ENCODE data around the gene SPINK7.

The SPINK7 gene

DNA sequence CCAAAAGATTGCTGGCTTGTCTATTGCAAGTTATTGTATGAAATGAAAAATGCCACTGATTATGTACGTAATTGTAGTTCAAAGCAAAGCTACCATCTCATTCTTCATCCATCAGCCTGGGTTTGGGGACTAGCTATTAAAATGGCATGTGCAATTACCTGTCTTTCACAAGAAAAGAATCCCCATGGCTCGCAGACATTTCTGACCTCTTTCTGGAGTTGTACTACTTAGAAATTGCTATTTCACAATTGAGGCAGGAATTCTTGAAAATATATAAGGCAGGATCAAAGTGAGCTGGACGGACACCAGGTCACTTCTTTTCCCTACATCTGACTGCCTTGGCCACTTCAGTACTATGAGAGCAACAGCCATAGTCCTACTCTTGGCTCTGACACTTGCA is 23.0 kb downstream of the SPINK7 start, which contains the start of gene SPINK9:
Gene SPINK9 (plus strand): TSS at position 301 of the 400 bp plus-strand sequence. CDS start 55 bp downstream, at position 356.
- H2AFZ ChIP-seq (ENCODE audit: low read length) = no peak within 1 kb of the TSS
- H3K4me2 ChIP-seq (ENCODE audit: low read depth, low read length) = no peak within 1 kb of the TSS
- no peaks in the 10 kb centered on the region for H3K79me2 ChIP-seq (ENCODE audit: low read length)

DNA sequence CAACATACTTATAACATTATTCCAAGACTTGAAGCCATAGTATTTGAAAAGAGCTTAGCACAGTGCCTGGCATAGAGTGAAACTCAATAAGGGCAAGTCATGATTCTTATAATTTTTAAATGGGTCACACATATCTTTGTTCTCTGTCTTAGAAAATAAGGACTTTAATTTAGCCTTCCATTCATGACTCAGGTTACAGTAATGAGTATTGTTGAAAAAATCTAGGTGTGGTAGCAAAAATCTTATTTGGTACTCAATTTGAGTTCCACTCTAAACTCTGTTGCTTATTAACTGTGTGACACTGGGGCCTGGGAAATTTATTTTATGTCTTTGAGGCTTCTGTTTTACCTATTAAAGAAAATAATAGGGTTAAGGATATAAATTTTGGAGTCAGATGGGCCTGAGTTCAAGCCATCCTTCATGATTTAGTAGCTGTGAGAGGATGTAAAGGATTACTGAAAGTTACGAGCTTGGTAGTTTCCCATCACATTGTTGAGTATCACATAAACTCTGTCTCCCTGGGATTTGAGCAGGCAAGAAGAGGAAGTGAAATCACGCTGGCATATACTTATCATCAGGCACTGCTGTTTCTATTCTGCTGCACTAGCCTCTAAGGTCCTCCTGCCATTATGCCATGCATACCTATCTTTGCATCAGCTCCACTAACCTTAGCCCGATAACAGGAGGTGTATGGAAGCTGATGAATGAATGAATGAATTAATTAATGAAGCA is 24.6 kb downstream of the SPINK7 start:
- DNase-seq = no peak
- no peaks in the 10 kb centered on the region for H3K36me3 ChIP-seq (replicated peaks; ENCODE audit: insufficient read depth, low read length)
- H3K9me2 ChIP-seq (replicated peaks; ENCODE audit: insufficient read depth, low read length) = no peaks in the 10 kb centered on the region
- no peak overlapping the region for H3K4me2 ChIP-seq (ENCODE audit: low read depth, low read length)
- H3K4me3 ChIP-seq (ENCODE audit: low read length) = no peak overlapping the region
- no peaks in the 10 kb centered on the region for H3K9me3 ChIP-seq (replicated peaks; ENCODE audit: insufficient read depth, low read length)
- no peaks in the 10 kb centered on the region for H4K20me1 ChIP-seq (ENCODE audit: insufficient read depth, low read length)
- H3F3A ChIP-seq (ENCODE audit: insufficient read depth, low read length) = no peaks in the 10 kb centered on the region
- H3K79me2 ChIP-seq (ENCODE audit: low read length) = no peaks in the 10 kb centered on the region
- H3K9ac ChIP-seq (ENCODE audit: low read length) = no peak overlapping the region
- peaks cover 7% of the 10 kb centered on the region; the same call in 1 of the 2 replicates for H3K4me1 ChIP-seq (ENCODE audit: low read length)
- no peaks in the 10 kb centered on the region for H3K27me3 ChIP-seq (replicated peaks; ENCODE audit: insufficient read depth, low read length)
- no peak for TF ChIP-seq EZH2 (optimal IDR thresholded peaks at IDR 0.05; ENCODE audit: low read depth, low read length)
- no peak for TF ChIP-seq EZH2phosphoT487 (IDR thresholded peaks at IDR 0.05; ENCODE audit: low read length)
- TF ChIP-seq, protein P1, sequence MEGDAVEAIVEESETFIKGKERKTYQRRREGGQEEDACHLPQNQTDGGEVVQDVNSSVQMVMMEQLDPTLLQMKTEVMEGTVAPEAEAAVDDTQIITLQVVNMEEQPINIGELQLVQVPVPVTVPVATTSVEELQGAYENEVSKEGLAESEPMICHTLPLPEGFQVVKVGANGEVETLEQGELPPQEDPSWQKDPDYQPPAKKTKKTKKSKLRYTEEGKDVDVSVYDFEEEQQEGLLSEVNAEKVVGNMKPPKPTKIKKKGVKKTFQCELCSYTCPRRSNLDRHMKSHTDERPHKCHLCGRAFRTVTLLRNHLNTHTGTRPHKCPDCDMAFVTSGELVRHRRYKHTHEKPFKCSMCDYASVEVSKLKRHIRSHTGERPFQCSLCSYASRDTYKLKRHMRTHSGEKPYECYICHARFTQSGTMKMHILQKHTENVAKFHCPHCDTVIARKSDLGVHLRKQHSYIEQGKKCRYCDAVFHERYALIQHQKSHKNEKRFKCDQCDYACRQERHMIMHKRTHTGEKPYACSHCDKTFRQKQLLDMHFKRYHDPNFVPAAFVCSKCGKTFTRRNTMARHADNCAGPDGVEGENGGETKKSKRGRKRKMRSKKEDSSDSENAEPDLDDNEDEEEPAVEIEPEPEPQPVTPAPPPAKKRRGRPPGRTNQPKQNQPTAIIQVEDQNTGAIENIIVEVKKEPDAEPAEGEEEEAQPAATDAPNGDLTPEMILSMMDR (IDR thresholded peaks at IDR 0.05; ENCODE audit: low read length) = no peak
- H2AFZ ChIP-seq (ENCODE audit: low read length) = no peak overlapping the region
- H3K27ac ChIP-seq (ENCODE audit: low read length) = no peak overlapping the region

More for the DNA sequence above, 23.0 kb downstream of the SPINK7 start, which contains the start of gene SPINK9:
- Histone ChIP-seq H3F3A (ENCODE audit: insufficient read depth, low read length) (no peaks in the 10 kb centered on the region), H3K27me3 (replicated peaks; ENCODE audit: insufficient read depth, low read length) (no peaks in the 10 kb centered on the region), H3K9me3 (replicated peaks; ENCODE audit: insufficient read depth, low read length) (no peaks in the 10 kb centered on the region), H3K36me3 (replicated peaks; ENCODE audit: insufficient read depth, low read length) (no peaks in the 10 kb centered on the region), H3K9ac (ENCODE audit: low read length) (no peak within 1 kb of the TSS), H3K4me1 (ENCODE audit: low read length) (peaks cover 7% of the 10 kb centered on the region; the same call in 1 of the 2 replicates), H4K20me1 (ENCODE audit: insufficient read depth, low read length) (no peaks in the 10 kb centered on the region), H3K9me2 (replicated peaks; ENCODE audit: insufficient read depth, low read length) (no peaks in the 10 kb centered on the region), H3K4me3 (ENCODE audit: low read length) (no peak within 1 kb of the TSS), H3K27ac (ENCODE audit: low read length) (no peak within 1 kb of the TSS)
- DNase-seq = no peak
- TF ChIP-seq, protein P1 (IDR thresholded peaks at IDR 0.05; ENCODE audit: low read length) = no peak
- TF ChIP-seq EZH2phosphoT487 (IDR thresholded peaks at IDR 0.05; ENCODE audit: low read length) = no peak
- no peak for TF ChIP-seq EZH2 (optimal IDR thresholded peaks at IDR 0.05; ENCODE audit: low read depth, low read length)

DNA sequence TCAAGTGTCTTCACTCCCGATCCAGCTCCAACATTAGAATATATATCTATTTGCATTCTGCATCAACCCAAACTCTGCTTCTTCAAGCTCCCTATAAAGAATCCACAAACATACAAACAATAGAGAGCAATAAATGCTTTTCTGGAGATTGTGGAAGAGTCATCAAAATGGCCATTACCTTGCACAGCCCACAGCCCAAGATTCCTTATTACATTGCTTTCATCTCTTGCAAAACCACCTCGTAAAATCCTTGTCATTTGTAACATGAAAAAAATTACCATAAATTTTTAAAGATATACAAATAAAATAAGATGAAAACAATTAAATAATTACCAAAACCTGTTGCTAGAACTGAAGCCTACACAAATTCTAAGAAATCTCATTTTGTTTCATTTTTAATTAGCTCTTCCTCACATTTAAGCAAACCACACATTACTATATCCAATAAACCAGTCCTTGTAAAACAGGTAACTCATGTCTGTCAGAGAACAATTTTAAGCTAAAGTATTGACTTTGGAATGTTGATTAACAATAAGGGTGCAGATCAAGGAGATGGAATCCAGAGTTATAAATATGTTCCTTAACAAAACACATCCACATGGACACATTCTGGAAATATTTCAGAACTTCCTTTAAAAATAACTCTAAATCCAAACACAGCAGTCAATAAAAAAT is 30.3 kb downstream of the SPINK7 start:
- H3K27me3 ChIP-seq (replicated peaks; ENCODE audit: insufficient read depth, low read length) = no peaks in the 10 kb centered on the region
- no peak for DNase-seq
- TF ChIP-seq EZH2phosphoT487 (IDR thresholded peaks at IDR 0.05; ENCODE audit: low read length) = no peak
- no peak for TF ChIP-seq EZH2 (optimal IDR thresholded peaks at IDR 0.05; ENCODE audit: low read depth, low read length)
- TF ChIP-seq, protein P1 (IDR thresholded peaks at IDR 0.05; ENCODE audit: low read length) = no peak
- no peak overlapping the region for H3K27ac ChIP-seq (ENCODE audit: low read length)
- no peak overlapping the region for H3K4me2 ChIP-seq (ENCODE audit: low read depth, low read length)
- H3K9me2 ChIP-seq (replicated peaks; ENCODE audit: insufficient read depth, low read length) = no peaks in the 10 kb centered on the region
- no peak overlapping the region for H3K9ac ChIP-seq (ENCODE audit: low read length)
- no peaks in the 10 kb centered on the region for H3F3A ChIP-seq (ENCODE audit: insufficient read depth, low read length)
- no peak overlapping the region for H2AFZ ChIP-seq (ENCODE audit: low read length)
- H3K4me3 ChIP-seq (ENCODE audit: low read length) = no peak overlapping the region
- H3K9me3 ChIP-seq (replicated peaks; ENCODE audit: insufficient read depth, low read length) = no peaks in the 10 kb centered on the region
- no peaks in the 10 kb centered on the region for H3K4me1 ChIP-seq (ENCODE audit: low read length)
- H3K36me3 ChIP-seq (replicated peaks; ENCODE audit: insufficient read depth, low read length) = no peaks in the 10 kb centered on the region
- H4K20me1 ChIP-seq (ENCODE audit: insufficient read depth, low read length) = no peaks in the 10 kb centered on the region
- no peaks in the 10 kb centered on the region for H3K79me2 ChIP-seq (ENCODE audit: low read length)
